CD4-positive, alpha-beta memory T cell (primary cell): ENCODE results near the gene IL18RAP. TPM values are rescaled to one million over a fixed set of nuclear protein-coding genes. Genes with fewer than 3 reads are reported as not detected.

Experiments
- CTCF ChIA-PET: fragments of 350-600 bp; sonication (Branson Sonifier 250); formaldehyde crosslinking; loops from one replicate; lab custom pipeline; 2021; ENCODE audit warnings: inconsistent platforms; ENCODE audit not compliant: partially characterized antibody; lab: Charles Lee
- POLR2A ChIA-PET: fragments of 350-600 bp; sonication (Branson Sonifier 250); formaldehyde crosslinking; loops from one replicate; lab custom pipeline; 2021; ENCODE audit not compliant: partially characterized antibody; lab: Charles Lee
- DNase-seq, 5 donors: peaks; one replicate each; pipeline versions ENCODE4 v3.0.0 to v3.0.0-alpha.2; 2020 to 2022; ENCODE audit warnings: mixed read lengths in 1 of 5
- H3K27ac ChIP-seq: one replicate; pipeline ENCODE4 v1.7.0; 2013; ENCODE audit warnings: low read depth, low read length
- H3K27me3 ChIP-seq: 2 replicates; pipeline ENCODE4 v1.7.0; 2013; ENCODE audit warnings: mild to moderate bottlenecking, low read length, moderate library complexity; ENCODE audit not compliant: insufficient read depth
- H3K36me3 ChIP-seq: 2 replicates; pipeline ENCODE4 v1.7.0; 2013; ENCODE audit warnings: mild to moderate bottlenecking, low read length, moderate library complexity; ENCODE audit not compliant: insufficient read depth
- H3K4me1 ChIP-seq: 2 replicates; pipeline ENCODE4 v1.7.0; 2013; ENCODE audit warnings: mild to moderate bottlenecking, low read length, moderate library complexity; ENCODE audit not compliant: insufficient read depth
- H3K4me3 ChIP-seq, 2 donors: one replicate each; pipeline ENCODE4 v1.7.0; 2013; ENCODE audit warnings: low read length in 2 of 2, mild to moderate bottlenecking in 1 of 2
- H3K9me3 ChIP-seq, 2 donors: one replicate each; pipeline ENCODE4 v1.7.0; 2013; ENCODE audit warnings: low read length in 2 of 2, control low read depth in 1 of 2; ENCODE audit not compliant: control insufficient read depth in 1 of 2
- H3K27ac Mint-ChIP-seq, 7 donors: one replicate each; pipeline ENCODE4 v1.8.0; 2020 to 2021; ENCODE audit warnings: mixed read lengths in 7 of 7, mild to moderate bottlenecking in 6 of 7, inconsistent platforms in 3 of 7, moderate library complexity in 3 of 7
- H3K27me3 Mint-ChIP-seq, 2 donors: one replicate each; pipeline ENCODE4 v1.8.0; 2020 to 2021; ENCODE audit warnings: mixed read lengths in 2 of 2
- H3K36me3 Mint-ChIP-seq, 2 donors: one replicate each; pipeline ENCODE4 v1.8.0; 2020 to 2021; ENCODE audit warnings: mixed read lengths in 2 of 2, inconsistent platforms in 1 of 2, mild to moderate bottlenecking in 1 of 2
- H3K4me1 Mint-ChIP-seq, 4 donors: one replicate each; pipeline ENCODE4 v1.8.0; 2020 to 2021; ENCODE audit warnings: mixed read lengths in 4 of 4, mild to moderate bottlenecking in 1 of 4
- H3K4me3 Mint-ChIP-seq, 8 donors: one replicate each; pipeline ENCODE4 v1.8.0; 2020 to 2021; ENCODE audit warnings: mixed read lengths in 8 of 8, mild to moderate bottlenecking in 7 of 8, moderate library complexity in 6 of 8, inconsistent platforms in 3 of 8
- H3K9me3 Mint-ChIP-seq, 8 donors: one replicate each; pipeline ENCODE4 v1.8.0; 2020 to 2021; ENCODE audit warnings: mixed read lengths in 8 of 8, mild to moderate bottlenecking in 5 of 8, inconsistent platforms in 3 of 8, moderate library complexity in 1 of 8
- intact Hi-C: fragments of 100-400 bp; cut with micrococcal nuclease; formaldehyde crosslinking; loops from one replicate; pipeline ENCODE4 v1.15.1; 2023
- polyA plus RNA-seq, 2 donors: library from polyadenylated mRNA; unstranded; fragments of 300-500 nt; fragmentation: Illumina TruSeq; gene quantifications; one replicate each; pipeline ENCODE4 v1.2.3, GENCODE V29; 2021
- total RNA-seq, 2 experiments: library from RNA; stranded (reverse); gene quantifications; one replicate each; pipeline ENCODE4 v1.2.3, GENCODE V29; 2021

Gene IL18RAP
- total and polyA plus RNA-seq, 4 experiments from 2014 or later = 0.33 to 6.5 (median 4.6) TPM

DNA sequence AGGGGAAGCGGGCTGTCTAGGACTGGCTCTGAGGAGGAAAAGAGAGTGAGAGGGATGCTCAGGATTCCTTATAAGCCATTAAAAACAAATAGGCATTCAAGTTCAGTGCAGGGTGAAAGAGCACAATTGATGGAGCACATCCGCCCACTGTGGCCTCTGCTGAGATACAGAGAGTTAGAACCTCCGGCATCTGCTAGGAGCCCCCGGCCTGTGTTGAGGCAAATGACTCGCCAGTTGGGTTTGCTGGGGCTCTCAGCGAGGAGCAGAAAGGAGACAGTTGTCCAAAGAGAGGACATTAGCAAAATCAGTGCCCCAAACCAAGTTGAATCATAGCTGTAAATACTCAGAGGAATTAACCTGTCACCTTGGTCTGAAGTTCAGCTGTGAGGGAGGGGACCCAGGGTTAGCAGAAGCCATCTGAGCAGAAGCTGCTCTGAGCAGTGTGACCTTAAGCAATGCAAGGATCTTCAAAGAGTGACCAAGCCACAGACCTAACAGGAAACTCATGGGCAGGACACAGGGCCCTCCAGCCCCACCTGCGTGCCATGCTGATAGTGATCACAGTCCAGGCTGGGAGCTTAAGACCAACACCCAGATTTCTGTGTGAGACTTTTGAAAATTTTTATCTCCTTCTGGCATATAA, 23.3 kb upstream of the IL18RAP start:
- no peaks in the 10 kb centered on the region for H3K9me3 ChIP-seq
- DNase-seq = no peak
- no peaks in the 10 kb centered on the region for H3K36me3 ChIP-seq
- H3K4me3 ChIP-seq = no peak overlapping the region
- H3K4me1 Mint-ChIP-seq = peaks cover 13 to 26% (median 19%) of the 10 kb centered on the region in 4 donors
- CTCF ChIA-PET = interaction anchor here (0.8 to 2.7 kb wide), 2 partner anchors 25 to 44 kb away, joined by 3 to 10 read pairs; no protein-coding TSS in a partner anchor
- H3K27ac Mint-ChIP-seq = peak overlapping the region in 1 of 7 donors; percentile 30
- H3K27ac ChIP-seq = no peak overlapping the region
- POLR2A ChIA-PET = interaction anchor here (1.4 kb wide), 1 partner anchor 19 kb away, joined by 3 read pairs; no protein-coding TSS in a partner anchor
- H3K27me3 Mint-ChIP-seq = no peaks in the 10 kb centered on the region
- H3K36me3 Mint-ChIP-seq = peaks cover 0 to 3% of the 10 kb centered on the region in 2 donors
- H3K9me3 Mint-ChIP-seq = no peaks in the 10 kb centered on the region
- intact Hi-C loops = no loop called here
- H3K4me3 Mint-ChIP-seq = no peak overlapping the region
- H3K4me1 ChIP-seq = no peaks in the 10 kb centered on the region
- H3K27me3 ChIP-seq = no peaks in the 10 kb centered on the region

DNA sequence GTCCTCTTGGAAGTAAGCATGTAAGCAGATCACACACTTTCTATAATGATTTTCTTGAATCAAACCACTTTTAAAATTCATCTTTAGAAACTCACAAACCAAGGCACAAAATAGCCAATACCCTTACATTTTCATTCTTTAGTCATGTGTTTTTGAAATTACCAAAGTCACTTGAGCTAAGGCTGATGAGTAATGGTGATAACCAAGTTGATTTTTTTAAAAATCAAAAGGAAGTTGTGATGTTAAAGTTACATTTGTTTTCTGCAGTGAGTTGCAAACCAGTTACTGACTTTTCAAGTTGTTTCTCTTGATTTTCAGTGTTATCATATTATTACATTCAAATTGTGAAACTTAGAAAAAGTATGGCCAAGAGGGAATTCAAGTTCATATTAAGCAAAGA, 21.5 kb upstream of the IL18RAP start:
- CTCF ChIA-PET = no interaction called here
- peak overlapping the region in 1 of 7 donors; percentile 20 for H3K27ac Mint-ChIP-seq
- H3K27ac ChIP-seq = no peak overlapping the region
- intact Hi-C loops = no loop called here
- no peaks in the 10 kb centered on the region for H3K36me3 ChIP-seq
- H3K4me3 ChIP-seq = no peak overlapping the region
- no peaks in the 10 kb centered on the region for H3K27me3 Mint-ChIP-seq
- no peak for DNase-seq
- H3K36me3 Mint-ChIP-seq = no peaks in the 10 kb centered on the region
- no peaks in the 10 kb centered on the region for H3K27me3 ChIP-seq
- H3K9me3 ChIP-seq = no peaks in the 10 kb centered on the region
- no peaks in the 10 kb centered on the region for H3K9me3 Mint-ChIP-seq
- POLR2A ChIA-PET = no interaction called here
- H3K4me1 Mint-ChIP-seq = peaks cover 13 to 26% (median 19%) of the 10 kb centered on the region in 4 donors
- no peaks in the 10 kb centered on the region for H3K4me1 ChIP-seq
- H3K4me3 Mint-ChIP-seq = no peak overlapping the region

DNA sequence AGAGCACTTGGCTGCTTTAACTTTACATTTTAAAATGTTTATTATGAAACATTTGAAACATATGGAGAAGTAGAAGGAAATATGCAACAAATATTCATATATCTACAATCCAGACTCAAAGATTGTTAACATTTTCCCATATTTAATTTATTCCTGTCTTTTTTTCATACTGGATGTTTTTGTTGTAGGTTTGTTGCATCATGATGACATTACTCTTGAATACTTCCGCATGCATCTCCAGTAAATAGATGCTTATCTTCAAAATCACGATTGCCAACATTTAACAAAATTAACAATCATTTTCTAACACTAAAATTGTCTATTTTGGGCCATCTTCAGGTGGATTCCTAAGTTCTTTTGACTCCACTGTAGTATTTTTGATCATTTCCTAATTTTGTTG, 21.1 kb upstream of the IL18RAP start:
- no peaks in the 10 kb centered on the region for H3K9me3 ChIP-seq
- H3K4me3 ChIP-seq = no peak overlapping the region
- H3K9me3 Mint-ChIP-seq = no peaks in the 10 kb centered on the region
- intact Hi-C loops = no loop called here
- no peaks in the 10 kb centered on the region for H3K36me3 Mint-ChIP-seq
- ChIA-PET POLR2A (no interaction called here), CTCF (no interaction called here)
- no peaks in the 10 kb centered on the region for H3K4me1 ChIP-seq
- DNase-seq = no peak
- H3K27ac ChIP-seq = no peak overlapping the region
- no peak overlapping the region for H3K4me3 Mint-ChIP-seq
- H3K27me3 ChIP-seq = no peaks in the 10 kb centered on the region
- no peaks in the 10 kb centered on the region for H3K36me3 ChIP-seq
- no peaks in the 10 kb centered on the region for H3K27me3 Mint-ChIP-seq
- H3K27ac Mint-ChIP-seq = peak overlapping the region in 1 of 7 donors; percentile 20
- peaks cover 13 to 26% (median 19%) of the 10 kb centered on the region in 4 donors for H3K4me1 Mint-ChIP-seq

DNA sequence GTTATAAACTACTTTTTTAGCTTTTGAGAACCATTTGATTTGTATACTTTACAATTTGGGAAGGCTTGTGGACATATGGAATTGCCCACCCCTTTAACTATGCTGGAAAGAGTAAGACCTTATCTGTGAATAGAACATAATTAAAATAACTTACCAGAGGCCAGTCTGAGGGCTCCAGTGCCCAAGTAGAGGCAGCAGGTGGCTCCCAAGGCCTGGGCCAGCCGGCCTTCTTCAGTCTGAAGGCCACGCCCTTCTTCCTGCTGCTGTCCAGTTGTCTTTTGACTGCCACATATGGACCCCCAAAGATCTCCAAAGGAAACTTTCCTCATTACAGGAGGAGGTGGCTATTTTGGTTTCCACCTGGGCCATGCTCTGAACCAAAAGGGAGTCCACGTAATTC, 12.0 kb upstream of the IL18RAP start:
- intact Hi-C loops = no loop called here
- Histone ChIP-seq H3K27me3 (no peaks in the 10 kb centered on the region), H3K36me3 (no peaks in the 10 kb centered on the region), H3K4me3 (no peak overlapping the region), H3K9me3 (no peaks in the 10 kb centered on the region), H3K27ac (no peak overlapping the region), H3K4me1 (peaks cover 2% of the 10 kb centered on the region)
- ChIA-PET POLR2A (no interaction called here), CTCF (no interaction called here)
- Mint-ChIP-seq H3K27ac (no peak overlapping the region), H3K36me3 (peaks cover 0 to 3% of the 10 kb centered on the region in 2 donors), H3K27me3 (no peaks in the 10 kb centered on the region), H3K4me1 (peaks cover 0 to 5% (median 1%) of the 10 kb centered on the region in 4 donors), H3K4me3 (no peak overlapping the region), H3K9me3 (peaks cover 0 to 4% (median 0%) of the 10 kb centered on the region in 8 donors)
- no peak for DNase-seq

DNA sequence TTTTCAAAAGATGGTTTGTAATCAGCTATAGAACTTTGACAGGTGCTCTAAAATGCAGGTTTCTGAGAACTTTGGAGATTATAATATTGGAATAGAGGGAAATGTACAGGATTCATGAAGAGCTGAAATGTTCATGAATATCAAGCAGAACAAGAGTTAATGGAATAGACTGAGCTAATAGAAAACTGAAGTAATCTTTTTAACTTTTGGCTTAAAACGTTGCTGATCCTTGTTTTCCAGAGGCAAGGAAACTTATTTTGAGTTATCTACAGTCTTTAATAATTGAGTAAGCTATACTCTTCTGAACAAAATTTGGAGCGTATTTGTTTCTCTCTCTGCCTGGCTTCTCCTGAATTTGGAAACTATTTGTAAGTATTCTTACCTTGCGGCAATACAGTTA, 10.8 kb upstream of the IL18RAP start:
- ChIA-PET CTCF (no interaction called here), POLR2A (no interaction called here)
- H3K27ac ChIP-seq = no peak overlapping the region
- no peak overlapping the region for H3K27ac Mint-ChIP-seq
- no peaks in the 10 kb centered on the region for H3K27me3 ChIP-seq
- H3K36me3 ChIP-seq = no peaks in the 10 kb centered on the region
- DNase-seq = no peak
- H3K27me3 Mint-ChIP-seq = no peaks in the 10 kb centered on the region
- H3K4me1 ChIP-seq = peaks cover 15% of the 10 kb centered on the region
- intact Hi-C loops = no loop called here
- H3K4me1 Mint-ChIP-seq = peaks cover 5 to 14% (median 8%) of the 10 kb centered on the region in 4 donors
- H3K9me3 ChIP-seq = no peaks in the 10 kb centered on the region
- H3K4me3 Mint-ChIP-seq = no peak overlapping the region
- H3K36me3 Mint-ChIP-seq = peaks cover 0 to 3% of the 10 kb centered on the region in 2 donors
- H3K9me3 Mint-ChIP-seq = peaks cover 0 to 4% (median 1%) of the 10 kb centered on the region in 8 donors
- no peak overlapping the region for H3K4me3 ChIP-seq

DNA sequence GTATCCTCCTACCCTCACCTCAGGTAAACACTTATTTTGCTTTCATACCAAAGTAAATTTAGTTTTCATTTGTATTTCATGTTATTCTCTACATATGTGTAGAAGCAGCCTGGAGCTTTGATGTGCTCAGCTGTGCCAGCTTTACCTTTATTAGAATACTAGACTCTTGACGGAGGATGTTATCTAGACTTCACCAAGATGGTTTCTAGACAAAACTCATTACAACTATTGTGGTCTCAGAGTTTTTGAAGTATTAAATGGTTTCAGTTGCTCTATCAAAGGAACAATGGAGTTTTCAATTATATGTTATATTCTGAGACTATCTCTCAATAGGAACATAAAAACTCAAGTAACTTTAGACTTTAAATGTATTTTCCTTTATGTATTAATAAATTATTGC, 5.0 kb upstream of the IL18RAP start:
- intact Hi-C loops = loop anchor here (2.0 kb wide), 1 partner anchor 51 kb away; no protein-coding TSS in a partner anchor
- H3K4me3 ChIP-seq = peak overlapping the region in 1 of 2 donors; percentile 17
- H3K27ac Mint-ChIP-seq = peak overlapping the region; percentile 80 to 94 (median 93)
- H3K9me3 Mint-ChIP-seq = peaks cover 0 to 2% (median 0%) of the 10 kb centered on the region in 8 donors
- peak in 3 of 5 donors; percentile 24 to 46 (median 27) for DNase-seq
- ChIA-PET CTCF (interaction anchor here (1.2 to 1.5 kb wide), 2 partner anchors 26 to 69 kb away, joined by 4 to 11 read pairs; no protein-coding TSS in a partner anchor), POLR2A (interaction anchor here (1.1 to 2.1 kb wide), 3 partner anchors 13 to 59 kb away, joined by 3 to 7 read pairs (median 6); no protein-coding TSS in a partner anchor)
- H3K36me3 ChIP-seq = no peaks in the 10 kb centered on the region
- peak overlapping the region; percentile 25 for H3K27ac ChIP-seq
- no peaks in the 10 kb centered on the region for H3K27me3 ChIP-seq
- H3K4me1 Mint-ChIP-seq = peaks cover 42 to 69% (median 53%) of the 10 kb centered on the region in 4 donors
- H3K9me3 ChIP-seq = no peaks in the 10 kb centered on the region
- H3K36me3 Mint-ChIP-seq = peaks cover 0 to 4% of the 10 kb centered on the region in 2 donors
- H3K27me3 Mint-ChIP-seq = no peaks in the 10 kb centered on the region
- peak overlapping the region; percentile 39 to 86 (median 72) for H3K4me3 Mint-ChIP-seq
- peaks cover 64% of the 10 kb centered on the region for H3K4me1 ChIP-seq

DNA sequence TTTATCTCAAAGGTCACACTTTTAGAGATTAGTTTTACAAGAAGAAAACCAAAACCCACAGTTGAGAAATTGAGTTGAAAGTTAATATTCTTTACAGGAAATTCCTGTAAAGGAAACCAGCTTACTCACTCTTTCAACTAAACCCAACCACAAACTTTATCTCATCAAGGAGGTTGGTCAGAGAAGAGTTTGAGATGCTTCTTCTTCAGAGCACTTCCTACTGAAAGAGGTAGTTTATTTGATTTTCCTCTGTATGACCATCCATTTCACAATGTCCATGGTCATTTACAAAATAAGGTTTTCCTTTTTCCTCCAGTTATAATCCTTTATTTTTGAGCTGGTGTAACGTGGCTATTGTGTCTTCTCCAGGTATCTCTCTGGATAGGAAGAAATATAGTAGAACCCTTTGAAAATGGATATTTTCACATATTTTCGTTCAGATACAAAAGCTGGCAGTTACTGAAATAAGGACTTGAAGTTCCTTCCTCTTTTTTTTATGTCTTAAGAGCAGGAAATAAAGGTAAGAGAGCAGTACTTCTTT, 4.5 kb upstream of the IL18RAP start:
- Histone ChIP-seq H3K4me1 (peaks cover 70% of the 10 kb centered on the region), H3K36me3 (no peaks in the 10 kb centered on the region), H3K9me3 (no peaks in the 10 kb centered on the region), H3K27ac (peak overlapping the region; percentile 25), H3K27me3 (no peaks in the 10 kb centered on the region), H3K4me3 (no peak overlapping the region)
- CTCF ChIA-PET = interaction anchor here (0.9 to 1.5 kb wide), 5 partner anchors 25 to 178 kb away, joined by 3 to 11 read pairs (median 3); partner anchors contain the start of gene IL18R1
- POLR2A ChIA-PET = interaction anchor here (0.7 to 2.1 kb wide), 9 partner anchors 12 to 168 kb away, joined by 3 to 7 read pairs (median 3); no protein-coding TSS in a partner anchor
- Mint-ChIP-seq H3K27me3 (no peaks in the 10 kb centered on the region), H3K36me3 (peaks cover 0 to 4% of the 10 kb centered on the region in 2 donors), H3K4me1 (peaks cover 43 to 74% (median 57%) of the 10 kb centered on the region in 4 donors), H3K27ac (peak overlapping the region in 6 of 7 donors; percentile 56 to 91 (median 78)), H3K4me3 (peak overlapping the region; percentile 75 to 88 (median 81)), H3K9me3 (peaks cover 0 to 2% (median 0%) of the 10 kb centered on the region in 8 donors)
- DNase-seq = peak; percentile 45 to 68 (median 60)
- intact Hi-C loops = loop anchor here (2.0 kb wide), 1 partner anchor 52 kb away; no protein-coding TSS in a partner anchor
